Omental fat pad (tissue), 4 donors: Measurements from ENCODE around the gene FMNL3. TPM values are rescaled to one million over a fixed set of nuclear protein-coding genes. Genes with fewer than 3 reads are reported as not detected.
"Not testable (repeated sequence)": the region's sequence is repeated elsewhere in the genome, so short reads cannot be mapped to it uniquely, and the experiment has no call there.

Source experiments
- ATAC-seq: fragments of 150-250 bp; one replicate; pipeline ENCODE4 v1.9.1; 2016; ENCODE audit warnings: mild to moderate bottlenecking, moderate library complexity; ENCODE audit not compliant: low FRiP score
- DNase-seq: peaks from one replicate; pipeline ENCODE4 v3.0.0-alpha.2; 2019; ENCODE audit warnings: low spot score
- total RNA-seq, 4 donors: library from RNA; depleted of rRNA; stranded (reverse); fragments of >200 nt; gene quantifications; one replicate each; pipeline ENCODE4 v1.1.0, GENCODE V29; 2016
- TF ChIP-seq, protein P1 (sequence below), 3 donors: fragments of 450-650 bp; IDR thresholded peaks; one replicate each; pipeline ENCODE4 v1.5.1; 2016 to 2017; ENCODE audit warnings: antibody characterized with exemption in 3 of 3, mild to moderate bottlenecking in 3 of 3, moderate library complexity in 2 of 3

FMNL3 gene
- total RNA-seq, 4 donors from 2014 or later, result 5.7 to 28.8 (median 22.1) TPM

- ATAC-seq, result no peak
- DNase-seq, result no peak
- TF ChIP-seq, protein P1, sequence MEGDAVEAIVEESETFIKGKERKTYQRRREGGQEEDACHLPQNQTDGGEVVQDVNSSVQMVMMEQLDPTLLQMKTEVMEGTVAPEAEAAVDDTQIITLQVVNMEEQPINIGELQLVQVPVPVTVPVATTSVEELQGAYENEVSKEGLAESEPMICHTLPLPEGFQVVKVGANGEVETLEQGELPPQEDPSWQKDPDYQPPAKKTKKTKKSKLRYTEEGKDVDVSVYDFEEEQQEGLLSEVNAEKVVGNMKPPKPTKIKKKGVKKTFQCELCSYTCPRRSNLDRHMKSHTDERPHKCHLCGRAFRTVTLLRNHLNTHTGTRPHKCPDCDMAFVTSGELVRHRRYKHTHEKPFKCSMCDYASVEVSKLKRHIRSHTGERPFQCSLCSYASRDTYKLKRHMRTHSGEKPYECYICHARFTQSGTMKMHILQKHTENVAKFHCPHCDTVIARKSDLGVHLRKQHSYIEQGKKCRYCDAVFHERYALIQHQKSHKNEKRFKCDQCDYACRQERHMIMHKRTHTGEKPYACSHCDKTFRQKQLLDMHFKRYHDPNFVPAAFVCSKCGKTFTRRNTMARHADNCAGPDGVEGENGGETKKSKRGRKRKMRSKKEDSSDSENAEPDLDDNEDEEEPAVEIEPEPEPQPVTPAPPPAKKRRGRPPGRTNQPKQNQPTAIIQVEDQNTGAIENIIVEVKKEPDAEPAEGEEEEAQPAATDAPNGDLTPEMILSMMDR (IDR thresholded peaks at IDR 0.05), result no peak
Observed at GRCh38 chr12:49744363-49744885, 37.2 kb upstream of the FMNL3 start.

DNA sequence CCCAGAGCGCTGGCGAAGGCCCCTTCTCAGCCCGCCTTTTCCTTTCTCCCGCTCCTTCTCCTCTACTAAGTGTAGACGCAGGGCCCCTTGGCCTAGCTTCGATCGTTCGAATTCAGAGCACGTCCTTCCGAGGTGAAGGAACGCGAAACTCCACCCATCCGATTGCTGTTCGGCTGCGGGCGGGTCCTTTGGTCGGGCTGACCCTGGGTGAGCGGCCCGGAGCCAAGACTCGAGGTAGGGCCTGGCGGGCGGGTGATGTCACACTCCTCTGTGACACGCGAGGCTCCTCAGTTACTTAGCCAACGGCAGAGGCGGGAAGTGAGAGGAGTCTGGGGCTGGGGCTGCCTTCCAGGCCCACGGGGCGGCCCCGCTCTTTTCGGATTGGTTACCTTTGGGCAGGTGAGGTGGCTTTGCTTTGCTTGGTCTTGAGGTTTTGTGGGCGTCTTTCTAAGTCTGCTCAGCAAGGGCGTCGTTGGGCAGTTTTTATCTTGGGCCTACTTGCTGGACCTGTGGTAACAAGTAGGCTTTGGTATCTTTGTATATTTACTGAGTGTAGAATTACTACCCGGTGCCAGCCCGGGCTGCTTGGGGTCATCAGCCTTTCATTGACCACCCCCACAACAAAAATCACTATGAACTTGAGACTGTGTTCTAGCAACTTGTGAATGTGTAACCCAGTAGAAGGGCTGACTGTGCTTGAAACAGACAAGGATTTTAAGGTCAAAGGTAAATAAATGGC is 34.8 kb upstream of the FMNL3 start:
- peak; percentile 86 for ATAC-seq

GRCh38 chr12:49740930-49741881 is 34.0 kb upstream of the FMNL3 start, which contains the start of gene TMBIM6:
Gene TMBIM6, plus strand, starts transcription at chr12:49741557. Its CDS starts 10,937 bp downstream, at chr12:49752494.
- DNase-seq, result peak; percentile 97
- TF ChIP-seq, protein P1 (IDR thresholded peaks at IDR 0.05), result peak in 1 of 3 donors; percentile 81
- peak; percentile 99 for ATAC-seq

More for the DNA sequence above, 34.8 kb upstream of the FMNL3 start:
- TF ChIP-seq, protein P1 (IDR thresholded peaks at IDR 0.05), result no peak
- peak; percentile 78 for DNase-seq

DNA sequence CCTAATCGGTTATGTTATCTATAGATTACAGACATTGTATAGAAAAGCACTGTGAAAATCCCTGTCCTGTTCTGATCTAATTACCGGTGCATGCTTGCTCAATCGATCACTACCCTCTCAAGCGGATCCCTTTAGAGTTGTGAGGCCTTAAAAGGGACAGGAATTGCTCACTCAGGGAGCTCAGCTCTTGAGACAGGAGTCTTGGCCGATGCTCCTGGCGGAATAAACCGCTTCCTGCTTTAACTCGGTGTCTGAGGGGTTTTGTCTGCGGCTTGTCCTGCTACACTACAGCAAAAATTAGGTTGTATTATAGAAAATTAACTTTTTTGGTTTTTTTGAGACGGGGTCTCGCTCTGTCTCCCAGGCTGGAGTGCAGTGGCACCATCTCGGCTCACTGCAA is 33.1 kb upstream of the FMNL3 start:
- ATAC-seq, DNase-seq: not testable (repeated sequence)

- not testable (repeated sequence) for DNase-seq, ATAC-seq
Observed at GRCh38 chr12:49738721-49739120, 31.5 kb upstream of the FMNL3 start.

- not testable (repeated sequence) for ATAC-seq, DNase-seq
Observed at GRCh38 chr12:49734900-49735299, 27.7 kb upstream of the FMNL3 start.

GRCh38 chr12:49733219-49734017 is 26.2 kb upstream of the FMNL3 start:
- no peak for ATAC-seq
- no peak for DNase-seq
- TF ChIP-seq, protein P1 (IDR thresholded peaks at IDR 0.05), result no peak
